GM18498 (cell line): ENCODE measurements around the gene CCR3.
"Not testable (repeated sequence)": the region's sequence is repeated elsewhere in the genome, so short reads cannot be mapped to it uniquely, and the experiment has no call there.

ENCODE experiments used
- ATAC-seq: cut with Tn5 transposase; IDR thresholded peaks from one replicate; pipeline ENCODE4 v1.9.1; 2021; ENCODE audit warnings: mild to moderate bottlenecking, moderate library complexity; ENCODE audit not compliant: unreplicated experiment

Gene CCR3

DNA sequence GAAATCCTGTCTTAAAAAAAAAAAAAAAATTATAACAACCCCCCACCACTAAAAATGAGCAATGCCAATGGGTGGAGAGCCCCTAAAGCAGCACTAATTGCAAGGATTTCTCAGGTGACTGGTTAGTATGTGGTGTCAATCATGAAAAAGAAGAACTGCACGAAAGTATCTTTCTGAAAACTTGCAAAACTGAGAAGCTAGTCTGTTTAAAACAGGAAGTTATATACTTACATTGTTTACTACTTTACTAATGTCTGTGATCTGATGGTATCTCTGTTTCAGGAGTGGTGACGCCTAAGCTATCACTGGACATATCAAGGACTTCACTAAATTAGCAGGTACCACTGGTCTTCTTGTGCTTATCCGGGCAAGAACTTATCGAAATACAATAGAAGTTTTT, at the start of gene CCR3:
Gene CCR3, plus strand, starts transcription at position 341 of the 400 bp plus-strand sequence. CDS start 22,699 bp downstream, outside the sequence.
- ATAC-seq, result peak; percentile 62

DNA sequence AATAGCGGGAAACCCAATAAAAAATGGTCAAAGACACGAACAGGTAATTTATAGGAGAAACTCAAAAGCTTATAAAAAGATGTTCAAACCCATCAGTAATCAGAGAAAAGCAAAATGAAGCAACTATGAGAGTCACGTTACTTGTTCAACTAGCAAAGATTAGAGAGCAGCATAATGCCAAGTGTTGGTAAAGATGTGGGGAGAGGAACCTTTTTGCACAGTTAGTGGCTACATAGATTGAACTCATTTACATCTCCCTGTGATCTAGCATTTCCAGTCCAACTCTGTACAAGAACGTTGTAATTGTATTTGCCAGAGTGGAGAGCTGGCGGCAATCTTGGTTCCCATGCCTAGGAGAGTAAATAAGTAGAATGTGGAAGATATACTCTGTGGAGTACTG, 49.3 kb upstream of the CCR3 start:
- no peak for ATAC-seq

DNA sequence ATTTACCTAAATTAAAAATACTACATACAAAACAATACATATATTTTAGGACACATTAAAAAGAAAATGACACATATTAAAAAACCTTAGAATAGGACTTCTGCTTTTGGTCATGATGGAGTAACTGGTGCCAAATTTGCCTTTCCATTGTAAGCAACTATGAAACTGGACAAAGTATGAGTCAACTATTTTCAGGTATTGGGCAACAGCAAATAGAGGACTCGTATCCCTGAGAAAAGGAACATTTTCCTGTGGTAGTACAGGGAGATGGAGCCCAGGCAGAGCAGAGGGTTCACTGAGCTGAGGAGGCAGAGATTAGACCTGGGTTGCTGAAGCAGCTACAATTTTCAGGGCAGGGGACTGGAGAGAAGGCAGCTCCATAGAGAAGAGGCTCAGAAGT, 48.8 kb upstream of the CCR3 start:
- ATAC-seq, result no peak

DNA sequence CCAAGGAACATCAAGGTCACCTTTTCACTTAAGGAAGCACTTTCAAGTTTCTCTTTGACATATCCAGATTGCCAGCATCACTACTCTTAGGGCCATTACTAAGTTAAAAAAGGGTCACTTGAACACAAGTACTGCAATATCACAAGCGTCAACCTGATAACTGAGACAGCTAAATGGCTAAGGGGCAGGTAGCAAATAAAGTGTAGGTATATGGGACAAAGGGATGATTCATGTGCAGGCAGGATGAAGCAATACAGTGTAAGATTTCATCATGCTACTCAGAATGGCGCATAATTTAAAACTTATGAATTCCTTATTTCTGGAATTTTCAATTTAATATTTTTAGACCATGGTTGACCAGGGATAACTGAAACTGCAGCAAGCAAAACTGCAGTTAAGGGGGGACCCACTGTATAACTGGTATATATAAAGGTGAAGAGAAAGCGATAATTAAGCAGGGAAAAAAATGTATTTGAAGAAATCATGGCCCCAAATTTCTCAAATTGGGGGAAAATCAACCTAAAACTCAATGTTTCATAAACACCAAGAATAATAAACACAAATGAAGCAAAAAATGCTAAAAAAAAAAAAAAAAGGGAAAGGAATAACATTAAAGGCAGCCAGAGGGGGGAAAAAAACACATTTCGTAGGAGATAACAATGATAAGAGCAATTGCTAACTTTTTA, 47.2 kb upstream of the CCR3 start:
- ATAC-seq, result no peak

DNA sequence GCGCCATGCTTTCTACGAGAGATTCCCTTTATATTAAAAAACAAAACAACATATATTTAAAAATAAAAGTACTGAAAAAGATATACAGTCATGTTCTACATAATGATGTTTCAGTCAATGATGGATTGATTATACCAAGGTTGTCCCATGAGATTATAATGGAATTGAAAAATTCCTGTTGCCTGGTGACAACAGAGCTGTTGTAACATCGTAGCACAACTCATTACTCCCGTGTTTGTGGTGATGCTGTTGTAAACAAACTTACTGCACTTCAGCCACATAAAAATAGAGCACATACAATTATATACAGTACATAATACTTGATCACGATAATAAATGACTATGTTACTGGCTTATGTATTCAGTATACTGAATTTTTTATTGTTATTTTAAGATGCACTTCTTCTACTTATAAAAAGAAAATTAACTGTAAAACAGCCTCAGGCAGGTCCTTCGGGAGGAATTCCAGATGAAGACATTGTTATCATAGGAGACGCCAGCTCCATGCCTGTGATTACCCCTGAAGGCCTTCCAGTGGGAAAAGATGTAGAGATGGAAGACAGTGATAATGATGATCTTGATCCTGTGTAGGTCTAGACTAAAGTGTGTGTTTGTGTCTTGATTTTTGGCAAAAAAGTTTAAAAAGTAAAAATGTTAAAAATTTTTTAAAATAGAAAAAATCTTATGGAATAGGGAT, 45.9 kb upstream of the CCR3 start:
- no peak for ATAC-seq

DNA sequence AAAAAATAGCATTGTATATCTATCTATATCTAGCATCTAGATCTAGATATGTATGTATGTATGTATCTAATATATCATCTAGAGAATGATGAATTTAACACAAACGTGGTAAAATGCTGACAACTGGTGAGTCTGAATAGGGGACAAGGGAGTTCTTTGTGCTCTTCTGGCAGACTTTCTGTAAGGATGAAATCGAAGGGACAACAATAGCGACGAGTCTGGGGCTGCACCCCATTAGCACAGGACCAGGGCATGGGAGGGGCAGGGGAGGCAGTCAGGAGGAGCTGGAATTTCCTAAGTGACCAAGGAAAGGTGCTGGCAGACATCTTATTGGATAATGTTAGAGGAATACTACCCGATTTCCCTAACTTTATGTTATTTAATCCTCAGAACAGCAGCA, 42.0 kb upstream of the CCR3 start:
- ATAC-seq, result no peak

DNA sequence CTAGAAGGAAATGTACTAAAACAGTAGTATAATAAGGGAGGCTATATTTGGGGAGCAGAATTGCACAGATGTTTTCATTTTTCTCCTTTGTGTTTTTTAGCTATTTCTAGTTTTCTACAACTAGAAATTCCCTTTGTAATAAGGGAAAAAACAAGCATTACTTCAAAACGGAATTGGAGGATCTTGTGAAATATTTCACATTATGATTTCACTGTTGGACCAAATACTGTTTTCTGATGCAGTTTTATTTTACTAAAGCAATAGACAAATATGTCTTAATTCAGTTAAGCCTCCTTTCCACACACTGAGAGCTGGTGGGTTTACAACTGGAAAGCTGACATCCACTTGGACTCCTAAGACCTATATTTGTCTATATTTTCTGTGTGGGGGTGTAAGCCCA, 41.5 kb upstream of the CCR3 start:
- ATAC-seq, result no peak

DNA sequence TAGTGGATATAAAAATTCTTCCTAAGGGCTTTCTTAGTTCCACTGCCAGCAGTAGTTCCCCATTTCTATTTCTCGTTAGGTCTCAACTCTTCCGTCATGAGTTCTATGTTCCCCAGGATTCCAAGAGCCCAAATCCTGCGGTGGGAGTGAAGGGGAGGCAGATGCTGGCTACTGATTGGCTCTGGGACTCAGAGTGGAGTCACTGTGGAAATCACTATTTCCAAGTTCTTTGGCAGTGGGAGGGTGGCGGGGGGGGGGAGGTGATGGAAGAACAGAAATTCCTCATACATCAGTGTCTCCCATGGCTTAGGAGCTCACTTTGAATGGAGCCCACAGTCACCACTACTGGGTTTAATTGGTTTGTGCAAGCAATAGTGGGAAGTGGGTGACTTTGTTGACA, 39.7 kb upstream of the CCR3 start:
- no peak for ATAC-seq

DNA sequence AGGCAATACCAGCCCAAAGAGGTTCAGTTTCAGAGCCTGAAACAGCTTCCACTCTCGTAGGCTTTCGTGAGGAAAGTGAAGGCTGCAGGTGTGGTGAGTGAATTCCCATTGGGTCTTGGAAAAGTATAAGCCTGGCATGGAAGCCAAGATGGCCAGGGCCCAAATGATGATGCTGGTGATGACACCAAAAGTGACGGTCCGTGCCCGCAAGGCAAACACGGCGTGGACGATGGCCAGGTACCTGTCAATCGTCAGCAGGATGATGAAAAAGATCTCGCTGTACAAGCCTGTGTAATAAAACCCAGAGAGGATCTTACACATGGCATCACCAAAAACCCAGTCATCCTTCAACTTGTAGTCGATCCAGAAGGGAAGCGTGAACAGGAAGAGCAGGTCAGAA, 38.6 kb upstream of the CCR3 start:
- no peak for ATAC-seq

DNA sequence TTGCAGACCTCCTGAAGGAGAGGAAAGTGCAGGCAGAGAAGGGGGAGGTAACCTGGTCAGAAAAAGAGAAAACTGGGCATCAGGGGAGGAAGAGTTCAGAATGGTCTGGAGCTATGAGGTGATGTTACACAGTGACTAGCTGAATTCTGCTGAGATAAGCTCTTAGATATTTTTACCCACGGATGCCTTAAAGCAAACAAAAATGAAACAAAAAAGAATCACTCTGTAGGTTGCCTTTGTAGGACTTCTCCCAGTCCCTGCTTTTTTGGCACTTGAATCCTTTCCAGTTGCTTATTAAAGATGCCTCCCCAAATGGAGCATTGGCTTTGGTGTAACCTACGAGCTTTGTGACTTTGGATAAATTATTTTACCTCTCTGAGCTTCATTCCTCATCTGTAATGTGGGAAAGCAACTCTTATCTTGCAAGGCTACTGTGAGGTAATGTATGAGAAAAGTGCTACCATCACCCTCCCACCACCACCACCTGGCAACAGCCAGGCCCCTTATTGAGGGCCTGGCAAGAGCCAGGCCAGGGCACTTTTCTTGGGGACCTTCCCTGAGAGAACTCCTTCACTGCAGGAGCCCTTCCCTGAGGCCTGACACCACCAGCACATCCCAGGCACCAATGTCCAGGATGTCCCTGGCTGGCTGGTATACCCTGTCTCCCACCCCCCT, 36.8 kb upstream of the CCR3 start:
- ATAC-seq, result no peak

DNA sequence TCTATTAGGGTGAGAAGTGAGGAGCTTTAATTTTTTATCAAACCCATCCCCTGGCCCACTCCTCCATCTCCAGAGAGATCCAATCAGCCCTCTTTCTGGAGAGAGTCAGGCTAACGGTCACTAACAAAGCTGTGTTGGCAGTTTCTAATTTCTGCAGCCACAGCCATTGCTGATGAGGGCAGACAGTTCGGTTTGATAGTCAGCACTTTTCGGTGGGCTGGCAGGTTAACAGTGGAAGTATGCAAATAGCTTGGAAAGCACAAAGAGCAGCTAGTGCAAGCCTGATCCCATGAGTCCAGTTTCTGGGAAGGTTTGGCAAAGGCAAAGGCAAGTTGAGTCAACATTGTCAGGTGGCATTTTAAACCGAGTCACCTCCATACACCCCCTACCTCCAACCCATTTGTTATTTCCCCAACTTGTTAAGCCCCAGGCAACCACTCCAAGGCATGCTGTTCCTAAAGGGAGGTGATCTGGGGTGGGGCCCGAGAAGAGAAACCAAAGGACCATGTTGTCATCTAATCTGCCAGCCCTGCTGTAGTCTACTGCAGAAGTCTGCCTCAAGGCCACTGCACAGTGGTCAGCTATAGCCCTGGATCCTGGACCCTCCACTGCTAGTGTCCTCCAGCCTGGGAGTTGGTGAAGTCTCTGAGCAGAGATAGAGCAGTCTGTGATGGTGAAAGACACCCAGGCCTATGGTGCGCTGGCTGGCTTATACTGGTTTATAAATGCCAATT, 35.8 kb upstream of the CCR3 start:
- ATAC-seq, result no peak

DNA sequence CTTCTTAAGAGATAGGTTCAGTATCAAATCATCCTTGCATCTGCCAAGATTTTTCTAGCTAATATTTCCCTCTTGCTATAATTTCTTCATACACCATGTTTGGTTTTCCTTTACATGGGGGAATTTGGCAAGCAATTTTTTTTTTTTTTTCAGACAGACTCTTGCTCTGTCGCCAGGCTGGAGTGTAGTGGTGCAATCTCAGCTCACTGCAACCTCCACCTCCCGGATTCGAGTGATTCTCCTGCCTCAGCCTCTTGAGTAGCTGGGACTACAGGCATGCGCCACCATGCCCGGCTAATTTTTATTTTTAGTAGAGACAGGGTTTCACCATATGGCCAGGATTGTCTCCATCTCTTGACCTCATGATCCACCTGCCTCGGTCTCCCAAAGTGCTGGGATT, 34.7 kb upstream of the CCR3 start:
- not testable (repeated sequence) for ATAC-seq

DNA sequence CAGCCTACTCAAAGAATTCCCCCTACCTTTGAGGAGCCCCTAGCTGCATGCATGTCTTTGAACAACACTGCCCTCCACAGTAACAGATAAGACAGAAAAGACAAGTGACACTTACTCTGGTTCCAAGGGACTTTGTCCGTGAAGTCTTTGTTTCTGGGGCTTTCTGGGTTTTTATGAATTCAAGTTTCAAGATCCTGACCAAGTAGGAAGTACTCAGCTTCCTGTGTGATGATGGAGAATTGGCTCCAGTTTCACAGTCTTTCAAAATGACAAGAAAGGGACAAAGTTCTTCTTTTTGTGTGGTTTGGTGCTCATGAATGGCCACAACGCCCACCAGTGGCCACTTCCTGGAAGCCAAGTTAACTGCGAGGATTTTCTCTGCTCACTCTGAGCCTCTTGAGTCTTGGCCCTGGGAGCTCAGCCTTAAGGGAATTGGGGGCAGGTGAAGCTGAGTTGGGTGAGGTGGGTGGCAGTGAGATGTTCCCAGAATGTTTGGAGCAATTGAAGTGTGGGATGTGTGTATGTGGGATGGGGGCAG, 34.0 kb upstream of the CCR3 start, which contains the start of gene CCR1:
Gene CCR1, minus strand, starts transcription at position 147 of the 538 bp plus-strand sequence. CDS start 4,000 bp downstream, outside the sequence.
- ATAC-seq, result peak; percentile 56

DNA sequence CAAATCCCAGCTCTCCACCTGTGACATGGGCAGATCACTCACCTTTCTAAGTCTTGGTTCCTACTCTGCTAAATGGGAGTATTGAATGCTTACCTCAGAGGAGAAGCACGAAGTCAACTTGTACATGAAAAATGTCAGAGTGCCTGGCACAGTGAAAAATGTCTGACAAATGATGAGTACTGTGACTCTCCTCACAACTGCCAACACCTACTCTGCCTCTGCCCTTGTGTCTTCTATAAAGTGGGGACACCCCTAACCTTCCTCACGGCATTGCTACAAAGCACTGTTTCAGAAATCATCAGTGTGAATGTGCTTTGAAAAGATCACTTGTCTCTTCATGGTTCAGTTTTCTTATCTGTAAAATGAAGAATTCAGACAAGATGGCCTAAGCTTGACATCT, 33.2 kb upstream of the CCR3 start:
- no peak for ATAC-seq

DNA sequence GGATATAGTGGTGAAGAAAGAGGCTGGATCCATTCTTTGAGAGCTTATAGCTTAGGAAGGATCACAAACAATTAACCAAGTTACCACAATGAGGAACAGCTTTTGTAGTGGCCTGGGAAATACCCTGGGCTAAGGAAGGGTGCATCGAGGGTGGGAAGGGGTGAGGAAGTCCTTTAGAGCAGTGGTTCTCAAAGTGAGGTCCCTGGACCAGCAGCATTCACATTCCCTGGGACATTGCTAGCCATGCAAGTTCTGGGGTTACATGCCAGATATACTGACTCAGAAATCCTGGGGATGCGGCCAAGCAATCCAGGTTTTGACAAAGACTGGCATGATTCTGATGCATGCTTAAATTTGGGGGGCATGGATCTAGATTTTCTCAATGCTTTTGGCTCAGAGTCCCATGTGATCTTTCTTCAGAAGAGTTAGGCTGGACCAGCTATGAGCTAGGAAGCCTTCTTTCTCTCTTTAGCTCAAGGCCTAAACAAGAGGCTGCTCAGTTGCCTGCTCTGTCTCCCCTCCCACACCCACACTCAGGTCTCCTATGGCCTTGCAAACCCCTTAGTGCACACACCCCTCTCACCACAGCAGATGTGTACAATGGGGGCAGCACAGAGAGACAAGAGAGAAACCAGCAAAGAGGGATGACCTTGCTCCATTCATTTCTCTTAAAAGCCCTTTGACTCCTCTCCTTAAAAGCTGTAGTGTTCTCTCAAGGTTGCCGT, 32.4 kb upstream of the CCR3 start:
- no peak for ATAC-seq

DNA sequence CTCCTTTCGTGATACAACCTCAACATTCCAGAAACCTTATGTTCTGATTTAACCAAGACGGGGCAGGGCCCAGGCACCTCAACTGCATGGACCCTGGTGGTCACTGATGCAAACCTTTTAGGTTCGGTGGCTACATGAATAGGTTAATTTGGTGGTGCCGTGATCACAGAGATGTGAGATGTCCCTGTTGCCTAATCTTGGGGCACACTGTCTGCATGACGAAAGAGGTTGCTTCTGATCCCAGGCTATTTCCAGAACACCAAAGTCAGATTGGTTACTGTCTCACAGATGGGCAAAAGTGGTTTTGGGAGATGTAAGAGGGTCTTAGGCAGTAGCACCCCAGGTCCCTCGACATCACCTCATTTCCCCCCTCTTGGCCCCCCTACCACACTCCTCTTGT, 30.2 kb upstream of the CCR3 start:
- no peak for ATAC-seq

DNA sequence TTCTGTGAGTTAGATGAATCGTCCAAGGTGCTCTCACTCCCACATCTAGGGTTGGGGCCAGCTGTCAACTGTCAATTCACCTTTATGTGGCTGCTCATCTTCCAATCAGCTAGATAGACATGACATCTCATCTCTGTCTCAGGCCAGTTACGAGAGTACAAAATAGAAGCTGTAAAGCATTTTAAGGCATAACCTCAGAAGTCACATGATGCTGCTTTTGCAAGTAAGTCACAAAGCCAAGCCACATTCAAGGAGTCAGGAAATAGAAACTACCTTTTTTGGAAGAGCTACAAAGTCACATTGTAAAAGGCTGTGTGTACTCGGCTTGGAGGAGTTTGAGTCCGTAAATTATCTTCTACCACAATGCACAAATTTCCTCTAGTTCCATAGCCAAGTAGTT, 29.1 kb upstream of the CCR3 start:
- no peak for ATAC-seq

DNA sequence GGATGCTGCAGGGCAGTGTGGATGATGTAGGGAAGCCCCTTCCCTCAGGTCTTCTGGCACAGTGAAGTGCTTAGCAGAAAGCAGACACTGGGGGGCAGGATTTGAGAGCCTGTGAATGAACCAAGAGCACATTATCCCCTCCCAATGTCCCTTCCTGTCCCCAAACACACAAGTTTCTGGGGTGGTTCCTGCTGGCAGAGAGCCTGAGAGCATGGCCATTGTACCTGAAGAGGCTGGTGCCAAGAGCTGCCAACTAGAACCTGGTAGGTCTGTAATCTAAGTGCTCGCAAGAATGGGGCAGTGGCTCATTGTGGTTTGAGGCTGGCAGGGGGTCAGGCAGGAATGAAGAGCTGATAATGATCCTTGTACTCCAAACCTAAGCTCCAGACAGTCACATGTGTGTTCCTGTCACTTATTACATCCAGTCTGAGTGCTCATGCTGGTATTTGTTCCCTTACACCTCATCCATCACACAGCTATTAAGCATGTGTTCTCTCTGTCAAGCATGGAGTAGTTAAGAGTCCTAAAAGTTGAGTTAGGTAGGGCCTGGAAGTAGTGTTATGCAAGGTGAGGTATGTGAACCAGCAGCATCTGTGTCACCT, 27.4 kb upstream of the CCR3 start:
- ATAC-seq, result no peak

DNA sequence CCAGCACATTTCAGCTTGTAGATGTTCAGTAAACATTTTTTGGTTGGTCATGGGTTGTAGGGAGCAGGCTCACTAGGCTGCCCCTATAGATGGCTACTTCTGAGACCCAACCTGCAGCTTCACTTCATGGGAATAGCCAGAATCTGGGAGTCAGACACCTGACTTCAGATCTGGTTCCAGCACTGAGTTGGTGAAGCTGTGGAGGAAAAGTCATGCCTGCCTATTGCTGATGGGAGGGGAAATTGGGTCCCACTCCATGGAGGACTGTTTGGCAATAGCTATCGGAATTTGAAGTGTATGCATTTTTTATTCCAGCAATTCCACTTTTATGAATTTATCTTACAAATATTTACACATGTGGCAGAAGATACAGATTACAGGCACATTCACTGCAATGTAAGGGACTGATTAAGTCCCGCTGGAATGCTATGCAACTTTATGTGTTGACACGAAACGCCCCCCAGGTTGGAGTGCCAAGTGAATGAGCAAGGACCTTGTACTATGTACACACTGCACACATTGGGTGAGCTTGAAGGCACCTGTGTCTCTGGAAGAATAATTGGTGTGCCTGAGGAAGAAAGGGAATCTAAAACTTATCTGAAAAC, 26.3 kb upstream of the CCR3 start:
- no peak for ATAC-seq
